Endothelial cell (in vitro differentiated cells): ENCODE results near the gene GPHB5. TPM values are rescaled to one million over a fixed set of nuclear protein-coding genes. Genes with fewer than 3 reads are reported as not detected.

Source experiments
- DNase-seq: peaks from one replicate; pipeline ENCODE4 v3.0.0; 2021; ENCODE audit warnings: low spot score
- H3K27ac Mint-ChIP-seq: one replicate; pipeline ENCODE4 v1.8.0; 2021; ENCODE audit warnings: mixed read lengths, inconsistent platforms; ENCODE audit not compliant: unreplicated experiment
- H3K27me3 Mint-ChIP-seq: one replicate; pipeline ENCODE4 v1.8.0; 2021; ENCODE audit warnings: mild to moderate bottlenecking, moderate library complexity, mixed read lengths, inconsistent platforms; ENCODE audit not compliant: unreplicated experiment
- H3K36me3 Mint-ChIP-seq: one replicate; pipeline ENCODE4 v1.8.0; 2021; ENCODE audit warnings: mild to moderate bottlenecking, low read depth, mixed read lengths, inconsistent platforms; ENCODE audit not compliant: unreplicated experiment
- H3K4me1 Mint-ChIP-seq: one replicate; pipeline ENCODE4 v1.8.0; 2021; ENCODE audit warnings: mild to moderate bottlenecking, mixed read lengths, inconsistent platforms; ENCODE audit not compliant: unreplicated experiment
- H3K4me3 Mint-ChIP-seq: one replicate; pipeline ENCODE4 v1.8.0; 2021; ENCODE audit warnings: mild to moderate bottlenecking, mixed read lengths, inconsistent platforms; ENCODE audit not compliant: unreplicated experiment
- H3K9me3 Mint-ChIP-seq: one replicate; pipeline ENCODE4 v1.8.0; 2021; ENCODE audit warnings: mixed read lengths, inconsistent platforms; ENCODE audit not compliant: unreplicated experiment
- CTCF ChIP-seq: fragments of 200-600 bp; sonication (generic); IDR thresholded peaks from one replicate; pipeline ENCODE4 v1.5.0; 2021; ENCODE audit warnings: antibody characterized with exemption; ENCODE audit not compliant: unreplicated experiment
- total RNA-seq: library from RNA; stranded (reverse); fragmentation: NEBNext Ultra II Directional; extraction: Animal tissue kit (Norgen Biotek cat#: 25700); gene quantifications from one replicate; pipeline ENCODE4 v1.2.1, GENCODE V29; 2021; ENCODE audit not compliant: unreplicated experiment

Gene GPHB5
- total RNA-seq, 1 donor from 2014 or later = not detected

GRCh38 chr14:63277591-63278183 is 41.0 kb downstream of the GPHB5 start:
- Mint-ChIP-seq H3K9me3 (no peaks in the 10 kb centered on the region), H3K4me1 (no peaks in the 10 kb centered on the region), H3K27me3 (peaks cover 6% of the 10 kb centered on the region), H3K4me3 (no peak overlapping the region), H3K27ac (no peak overlapping the region), H3K36me3 (peaks cover 5% of the 10 kb centered on the region)
- DNase-seq = no peak
- no peak for TF ChIP-seq CTCF

GRCh38 chr14:63276492-63277342 is 42.0 kb downstream of the GPHB5 start:
- Mint-ChIP-seq H3K27me3 (peaks cover 6% of the 10 kb centered on the region), H3K4me1 (no peaks in the 10 kb centered on the region), H3K36me3 (peaks cover 12% of the 10 kb centered on the region), H3K9me3 (no peaks in the 10 kb centered on the region), H3K27ac (no peak overlapping the region), H3K4me3 (no peak overlapping the region)
- peak; percentile 71 for TF ChIP-seq CTCF
- DNase-seq = no peak

- H3K27ac Mint-ChIP-seq = no peak overlapping the region
- no peak for TF ChIP-seq CTCF
- DNase-seq = no peak
- H3K27me3 Mint-ChIP-seq = peaks cover 5% of the 10 kb centered on the region
- H3K36me3 Mint-ChIP-seq = peaks cover 11% of the 10 kb centered on the region
- no peak overlapping the region for H3K4me3 Mint-ChIP-seq
- H3K9me3 Mint-ChIP-seq = no peaks in the 10 kb centered on the region
- no peaks in the 10 kb centered on the region for H3K4me1 Mint-ChIP-seq
Measured at GRCh38 chr14:63276016-63276415, 42.7 kb downstream of the GPHB5 start.

GRCh38 chr14:63275611-63276010 is 43.1 kb downstream of the GPHB5 start:
- no peak for DNase-seq
- Mint-ChIP-seq H3K4me3 (no peak overlapping the region), H3K9me3 (no peaks in the 10 kb centered on the region), H3K36me3 (peaks cover 9% of the 10 kb centered on the region), H3K27ac (no peak overlapping the region), H3K4me1 (no peaks in the 10 kb centered on the region), H3K27me3 (peaks cover under 1% of the 10 kb centered on the region)
- no peak for TF ChIP-seq CTCF
